Pancreas (tissue), 10 donors: Measurements from ENCODE around the gene MT1E. TPM values are rescaled to one million over a fixed set of nuclear protein-coding genes. Genes with fewer than 3 reads are reported as not detected.
A peak's percentile ranks its signal among the peaks of the same experiment; 100 is the strongest.
"Not testable (repeated sequence)": the region's sequence is repeated elsewhere in the genome, so short reads cannot be mapped to it uniquely, and the experiment has no call there.

Source experiments
- ATAC-seq, 4 donors: fragments of 200-7000 bp; cut with Tn5 transposase; one replicate each; pipeline versions ENCODE4 v1.8.0 to v1.9.1; 2020; ENCODE audit warnings: mild to moderate bottlenecking in 4 of 4, moderate library complexity in 4 of 4
- DNase-seq, 6 donors: peaks; one replicate each; pipeline ENCODE4 v3.0.0-alpha.2; 2020
- FAIRE-seq: peaks from 2 replicates; lab custom pipeline; 2012; peaks lifted over from hg19 to GRCh38; lab: Jason Lieb, UNC
- H3K27ac ChIP-seq, 4 donors: fragments of 200-600 bp; sonication (generic); 1 replicate in 3 of 4; 2 replicates in 1 of 4; pipeline versions ENCODE4 v1.5.0 to v1.8.0; 2020
- H3K27me3 ChIP-seq, 4 donors: fragments of 200-600 bp; one replicate each; pipeline ENCODE4 v1.8.0; 2021
- H3K36me3 ChIP-seq, 3 donors: fragments of 200-600 bp; sonication (generic) in 1 of 3; one replicate each; pipeline versions ENCODE4 v1.5.0 to v1.8.0; 2020 to 2021
- H3K4me1 ChIP-seq, 3 donors: fragments of 200-600 bp; one replicate each; pipeline ENCODE4 v1.8.0; 2021
- H3K4me3 ChIP-seq, 4 donors: fragments of 200-600 bp; sonication (generic) in 2 of 4; one replicate each; pipeline versions ENCODE4 v1.5.0 to v1.8.0; 2020 to 2021
- H3K9me3 ChIP-seq, 4 donors: fragments of 200-600 bp; one replicate each; pipeline ENCODE4 v1.8.0; 2021
- CTCF ChIP-seq, 4 donors: fragments of 200-600 bp; sonication (generic) in 3 of 4; IDR thresholded peaks; one replicate each; pipeline versions ENCODE4 v1.5.0 to v1.8.0; 2021; ENCODE audit warnings: antibody characterized with exemption in 4 of 4
- WGBS, 2 donors: extraction: QIAGEN DNeasy Blood & Tissue Kit; methylation state at CpG; one replicate each; pipeline ENCODE4 v1.1.7; 2013; 5-methylcytosine and 5-hydroxymethylcytosine counted together
- intact Hi-C, 3 donors: fragments of 100-400 bp; cut with DNase I; formaldehyde crosslinking; loops; one replicate each; pipeline versions ENCODE4 v1.11.1 to v1.14.2; 2022
- polyA plus RNA-seq, 2 donors: library from polyadenylated mRNA; stranded (reverse); fragments of 200-250 nt; gene quantifications; one replicate each; pipeline ENCODE4 v1.2.3, GENCODE V29; 2013
- total RNA-seq, 6 donors: library from RNA; stranded (reverse); fragmentation: NEBNext Ultra II Directional in 4 of 6; extraction: Animal tissue kit (Norgen Biotek cat#: 25700) in 4 of 6; gene quantifications; one replicate each; pipeline versions ENCODE4 v1.2.1 to v1.2.4, GENCODE V29; 2021 to 2023
- donor health status: healthy with polysubstance abuse.
- donor health status: DM: no; HTN: no; CAD: no; lungs with moderate emphysema.
- donor health status: DM: no; HTN: no; CAD: no.
- donor health status: control.
- donor health status: control.
- donor health status: Bipolar disorder and iron deficiency.
- donor health status: DM: yes; HTN: yes; CAD: no.
- donor health status: DM: no; HTN: no; CAD: no.
- donor health status: DM: no; HTN: no; CAD: no.
- donor health status: DM: yes; HTN: yes; CAD: no.

Gene MT1E
- total RNA-seq (100 to 1,000 TPM in 4 of 6 donors, 10 to 100 TPM in 2; 36.1 to 233 (median 158) TPM), polyA plus RNA-seq (100 to 1,000 TPM; 293 to 646 TPM)

DNA sequence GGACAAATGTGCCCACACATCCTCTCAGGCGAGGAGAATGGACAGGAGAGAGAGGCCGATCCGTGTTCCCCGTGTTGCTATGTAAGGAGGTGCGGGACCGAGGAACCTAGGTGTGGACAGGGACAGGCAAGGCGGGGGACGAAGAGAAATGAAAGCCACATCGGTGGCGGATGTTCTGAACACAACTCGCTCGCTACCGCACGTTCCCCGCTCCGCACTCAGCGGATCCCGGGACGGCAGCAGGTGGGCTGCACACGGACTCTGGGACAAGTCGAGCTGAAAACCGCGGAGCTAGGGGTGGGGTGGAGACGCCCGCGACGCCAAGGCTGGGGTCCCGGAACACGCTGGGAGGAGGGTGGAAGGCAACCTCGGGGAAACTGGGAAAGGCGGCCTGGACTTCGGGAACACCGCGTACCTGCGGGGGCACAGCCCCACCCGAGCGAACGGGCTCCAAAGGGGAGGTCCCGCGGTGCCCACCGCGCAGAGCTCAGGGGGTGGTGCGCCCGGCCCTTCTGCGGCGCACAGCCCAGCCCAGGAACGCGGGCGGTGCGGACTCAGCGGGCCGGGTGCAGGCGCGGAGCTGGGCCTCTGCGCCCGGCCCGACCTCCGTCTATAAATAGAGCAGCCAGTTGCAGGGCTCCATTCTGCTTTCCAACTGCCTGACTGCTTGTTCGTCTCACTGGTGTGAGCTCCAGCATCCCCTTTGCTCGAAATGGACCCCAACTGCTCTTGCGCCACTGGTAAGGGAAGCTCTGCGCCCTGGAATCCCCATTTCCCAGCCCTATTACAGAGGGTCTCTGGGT is at the start of gene MT1E:
TSS of gene MT1E (plus strand) at position 642 of the 803 bp plus-strand sequence. CDS start at position 713, 71 bp downstream.
- ATAC-seq (peak; percentile 77 to 93 (median 90)), DNase-seq (peak; percentile 81 to 93 (median 88)), FAIRE-seq (no peak)
- TF ChIP-seq CTCF (IDR thresholded peaks at IDR 0.05): no peak
- WGBS, 2 donors: 1% methylated on average over 50 to 62 of the region's 62 CpGs
- Histone ChIP-seq H3K4me3 (peak within 1 kb of the TSS; percentile 37 to 74 (median 63)), H3K9me3 (no peaks in the 10 kb centered on the region), H3K27ac (peak within 1 kb of the TSS; percentile 94 to 97 (median 95)), H3K27me3 (no peaks in the 10 kb centered on the region), H3K36me3 (no peaks in the 10 kb centered on the region), H3K4me1 (peaks cover 0 to 9% (median 7%) of the 10 kb centered on the region in 3 donors)
- intact Hi-C loops: no loop called here

DNA sequence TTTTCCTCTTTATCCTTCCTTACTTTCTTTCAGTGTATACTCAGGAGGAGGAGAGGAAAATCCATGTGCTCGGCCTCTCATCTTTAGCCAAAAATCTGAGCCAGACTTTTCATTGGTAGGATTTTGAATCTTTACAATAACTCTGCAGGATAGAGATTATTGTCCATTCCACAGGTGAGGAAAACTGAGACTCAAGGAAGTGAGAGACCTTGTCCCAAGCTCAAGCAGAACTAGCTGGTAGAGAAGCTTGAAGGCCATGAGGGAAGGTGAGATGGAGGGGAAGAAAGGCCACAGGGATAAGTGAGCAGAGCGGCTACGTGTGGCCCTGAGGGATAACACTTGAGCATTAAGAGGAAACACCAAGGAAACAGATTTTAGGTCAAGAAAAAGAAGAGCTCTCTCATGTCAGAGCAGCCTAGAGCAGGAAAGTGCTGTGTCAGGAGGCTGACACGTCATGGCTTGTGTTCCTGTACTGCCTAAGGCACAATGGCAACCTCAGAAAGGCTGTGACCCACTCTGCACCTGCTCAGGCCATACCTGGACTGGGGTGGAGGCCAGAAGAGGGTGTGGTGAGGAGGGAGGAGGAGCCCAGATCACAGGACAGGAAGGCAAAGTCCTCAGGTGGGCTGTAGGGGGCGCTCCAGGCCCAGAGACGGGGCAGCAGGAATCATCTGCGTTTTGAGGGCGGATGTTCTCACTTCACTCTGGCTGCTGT is 48.8 kb upstream of the MT1E start:
- H3K4me1 ChIP-seq: no peaks in the 10 kb centered on the region
- ATAC-seq (peak; percentile 100), FAIRE-seq (no peak), DNase-seq (peak; percentile 85 to 92 (median 90))
- intact Hi-C loops: no loop called here
- H3K27ac ChIP-seq: no peak overlapping the region
- H3K4me3 ChIP-seq: no peak overlapping the region
- H3K36me3 ChIP-seq: no peaks in the 10 kb centered on the region
- peak; percentile 70 to 82 (median 78) for TF ChIP-seq CTCF (IDR thresholded peaks at IDR 0.05)
- no peaks in the 10 kb centered on the region for H3K9me3 ChIP-seq
- no peaks in the 10 kb centered on the region for H3K27me3 ChIP-seq
- 34 to 41% methylated on average over 8 of the region's 8 CpGs for WGBS, 2 donors

DNA sequence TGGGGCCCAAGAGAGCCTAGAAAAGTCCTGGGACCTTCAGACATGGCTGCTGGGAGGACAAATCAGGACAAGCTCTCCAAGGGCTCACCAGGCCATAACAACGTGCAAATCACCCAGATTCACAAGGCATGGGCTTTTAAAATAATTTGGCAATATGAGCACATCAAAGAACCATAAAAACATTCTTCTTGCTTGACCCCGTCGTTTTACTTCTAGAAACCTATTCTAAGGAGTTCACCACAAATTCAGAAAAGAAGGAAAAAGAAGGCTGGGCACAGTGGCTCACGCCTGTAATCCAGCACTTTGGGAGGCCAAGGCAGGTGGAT is 48.3 kb upstream of the MT1E start:
- TF ChIP-seq CTCF (IDR thresholded peaks at IDR 0.05): no peak
- no peaks in the 10 kb centered on the region for H3K27me3 ChIP-seq
- no peaks in the 10 kb centered on the region for H3K9me3 ChIP-seq
- DNase-seq (no peak), ATAC-seq (no peak), FAIRE-seq (no peak)
- no peak overlapping the region for H3K27ac ChIP-seq
- intact Hi-C loops: no loop called here
- no peak overlapping the region for H3K4me3 ChIP-seq
- no peaks in the 10 kb centered on the region for H3K36me3 ChIP-seq
- no peaks in the 10 kb centered on the region for H3K4me1 ChIP-seq
- WGBS, 2 donors: 54 to 63% methylated on average over 4 of the region's 4 CpGs

DNA sequence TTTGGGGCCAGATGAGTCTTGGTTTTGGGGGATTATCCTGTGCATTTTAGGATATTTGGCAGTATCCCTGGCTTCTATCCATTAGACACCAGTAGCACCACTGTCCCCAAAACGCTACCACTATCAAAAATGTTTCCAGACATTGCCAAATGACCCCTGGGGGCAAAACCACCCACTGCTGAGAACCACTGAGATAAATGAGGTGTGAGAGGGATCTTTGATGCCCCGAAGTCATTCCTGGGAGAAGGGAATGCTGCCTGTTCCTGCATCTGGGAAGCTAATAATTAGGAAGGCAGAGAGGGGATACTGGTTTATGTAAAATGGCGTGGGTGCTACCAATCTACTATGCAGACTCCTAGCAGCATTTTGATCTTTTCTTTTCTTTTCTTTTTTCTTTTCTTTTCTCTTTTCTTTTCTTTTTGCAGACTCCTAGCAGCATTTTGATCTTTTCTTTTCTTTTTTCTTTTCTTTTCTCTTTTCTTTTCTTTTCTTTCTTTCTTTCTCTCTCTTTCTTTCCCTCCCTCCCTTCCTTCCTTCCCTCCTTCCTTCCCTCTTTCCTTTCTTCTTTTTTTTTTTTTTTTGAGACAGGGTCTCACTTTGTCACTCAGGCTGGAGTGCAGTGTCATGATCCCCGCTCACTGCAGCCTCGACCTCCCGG is 45.1 kb upstream of the MT1E start:
- H3K36me3 ChIP-seq: no peaks in the 10 kb centered on the region
- H3K4me1 ChIP-seq: no peaks in the 10 kb centered on the region
- ATAC-seq (no peak), FAIRE-seq (no peak), DNase-seq (no peak)
- intact Hi-C loops: loop anchor here in 1 of 3 donors (10.0 kb wide), 1 partner anchor 124 kb away; no protein-coding TSS in a partner anchor
- H3K4me3 ChIP-seq: no peak overlapping the region
- no peak overlapping the region for H3K27ac ChIP-seq
- no peaks in the 10 kb centered on the region for H3K9me3 ChIP-seq
- no peaks in the 10 kb centered on the region for H3K27me3 ChIP-seq
- no peak for TF ChIP-seq CTCF (IDR thresholded peaks at IDR 0.05)
- WGBS, 2 donors: 77 to 89% methylated on average over 6 of the region's 6 CpGs

GRCh38 chr16:56582911-56583310 is 42.7 kb upstream of the MT1E start:
- H3K27ac ChIP-seq, ATAC-seq, H3K4me1 ChIP-seq, H3K27me3 ChIP-seq, H3K4me3 ChIP-seq, FAIRE-seq, H3K9me3 ChIP-seq, H3K36me3 ChIP-seq, DNase-seq: not testable (repeated sequence)
- 80 to 94% methylated on average over 2 of the region's 2 CpGs for WGBS, 2 donors
- intact Hi-C loops: loop anchor here in 1 of 3 donors (10.0 kb wide), 1 partner anchor 122 kb away; no protein-coding TSS in a partner anchor
